Loucy (cell line): ENCODE data around the gene OR8H1.

Source experiments
- EZH2phosphoT487 ChIP-seq: fragments of 200-600 bp; IDR thresholded peaks from 2 replicates; pipeline ENCODE4 v1.6.1; 2018; ENCODE audit warnings: antibody characterized with exemption, mild to moderate bottlenecking, moderate library complexity, borderline replicate concordance
- TF ChIP-seq, protein P1 (sequence below): fragments of 200-600 bp; sonication (generic); conservative IDR thresholded peaks from 2 replicates; pipeline ENCODE4 v1.5.1; 2014; ENCODE audit warnings: mild to moderate bottlenecking, antibody characterized with exemption, low read length

DNA sequence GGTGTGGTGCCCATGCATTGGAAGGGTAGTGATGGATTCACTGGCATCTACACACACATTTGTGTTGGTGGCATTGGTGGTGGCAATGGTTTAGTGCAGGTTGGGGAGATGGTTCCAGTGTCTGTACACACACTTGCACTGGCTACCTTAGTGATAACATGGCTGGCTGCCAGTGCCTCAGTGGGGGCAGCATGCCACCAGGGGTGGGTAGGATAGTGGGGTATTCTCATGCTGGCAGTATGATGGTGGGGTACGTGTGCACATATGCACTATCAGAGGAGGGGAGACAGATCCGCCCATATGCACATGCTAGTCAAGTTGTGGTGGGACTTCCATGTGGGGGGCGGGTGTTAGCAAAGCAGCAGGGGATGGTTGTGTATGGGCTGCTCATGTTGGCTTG is 15.8 kb upstream of the OR8H1 start:
- TF ChIP-seq, protein P1, sequence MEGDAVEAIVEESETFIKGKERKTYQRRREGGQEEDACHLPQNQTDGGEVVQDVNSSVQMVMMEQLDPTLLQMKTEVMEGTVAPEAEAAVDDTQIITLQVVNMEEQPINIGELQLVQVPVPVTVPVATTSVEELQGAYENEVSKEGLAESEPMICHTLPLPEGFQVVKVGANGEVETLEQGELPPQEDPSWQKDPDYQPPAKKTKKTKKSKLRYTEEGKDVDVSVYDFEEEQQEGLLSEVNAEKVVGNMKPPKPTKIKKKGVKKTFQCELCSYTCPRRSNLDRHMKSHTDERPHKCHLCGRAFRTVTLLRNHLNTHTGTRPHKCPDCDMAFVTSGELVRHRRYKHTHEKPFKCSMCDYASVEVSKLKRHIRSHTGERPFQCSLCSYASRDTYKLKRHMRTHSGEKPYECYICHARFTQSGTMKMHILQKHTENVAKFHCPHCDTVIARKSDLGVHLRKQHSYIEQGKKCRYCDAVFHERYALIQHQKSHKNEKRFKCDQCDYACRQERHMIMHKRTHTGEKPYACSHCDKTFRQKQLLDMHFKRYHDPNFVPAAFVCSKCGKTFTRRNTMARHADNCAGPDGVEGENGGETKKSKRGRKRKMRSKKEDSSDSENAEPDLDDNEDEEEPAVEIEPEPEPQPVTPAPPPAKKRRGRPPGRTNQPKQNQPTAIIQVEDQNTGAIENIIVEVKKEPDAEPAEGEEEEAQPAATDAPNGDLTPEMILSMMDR = no peak
- TF ChIP-seq EZH2phosphoT487 = no peak
